ENCODE data around the gene C17orf58.
A peak's percentile ranks its signal among the peaks of the same experiment; 100 is the strongest.
"Not testable (repeated sequence)": the region's sequence is repeated elsewhere in the genome, so short reads cannot be mapped to it uniquely, and the experiment has no call there.

Gene C17orf58

GRCh38 chr17:67974598-67975066 lies 21.6 kb downstream of the C17orf58 start:
- no peak for DNase-seq
- H3K27ac ChIP-seq = no peak overlapping the region
- intact Hi-C loops (cut with DNase I; ENCODE audit: low total_unique reads) = no loop called here
- peaks cover 0 to 14% (median 0%) of the 10 kb centered on the region in 4 donors for H3K4me1 ChIP-seq
- H3K9me3 ChIP-seq = no peaks in the 10 kb centered on the region
- no peaks in the 10 kb centered on the region for H3K27me3 ChIP-seq
- H3K4me3 ChIP-seq = no peak overlapping the region
- H3K36me3 ChIP-seq = peaks cover 12 to 49% (median 16%) of the 10 kb centered on the region in 3 donors
- TF ChIP-seq, protein P1, sequence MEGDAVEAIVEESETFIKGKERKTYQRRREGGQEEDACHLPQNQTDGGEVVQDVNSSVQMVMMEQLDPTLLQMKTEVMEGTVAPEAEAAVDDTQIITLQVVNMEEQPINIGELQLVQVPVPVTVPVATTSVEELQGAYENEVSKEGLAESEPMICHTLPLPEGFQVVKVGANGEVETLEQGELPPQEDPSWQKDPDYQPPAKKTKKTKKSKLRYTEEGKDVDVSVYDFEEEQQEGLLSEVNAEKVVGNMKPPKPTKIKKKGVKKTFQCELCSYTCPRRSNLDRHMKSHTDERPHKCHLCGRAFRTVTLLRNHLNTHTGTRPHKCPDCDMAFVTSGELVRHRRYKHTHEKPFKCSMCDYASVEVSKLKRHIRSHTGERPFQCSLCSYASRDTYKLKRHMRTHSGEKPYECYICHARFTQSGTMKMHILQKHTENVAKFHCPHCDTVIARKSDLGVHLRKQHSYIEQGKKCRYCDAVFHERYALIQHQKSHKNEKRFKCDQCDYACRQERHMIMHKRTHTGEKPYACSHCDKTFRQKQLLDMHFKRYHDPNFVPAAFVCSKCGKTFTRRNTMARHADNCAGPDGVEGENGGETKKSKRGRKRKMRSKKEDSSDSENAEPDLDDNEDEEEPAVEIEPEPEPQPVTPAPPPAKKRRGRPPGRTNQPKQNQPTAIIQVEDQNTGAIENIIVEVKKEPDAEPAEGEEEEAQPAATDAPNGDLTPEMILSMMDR (IDR thresholded peaks at IDR 0.05) = no peak

DNA sequence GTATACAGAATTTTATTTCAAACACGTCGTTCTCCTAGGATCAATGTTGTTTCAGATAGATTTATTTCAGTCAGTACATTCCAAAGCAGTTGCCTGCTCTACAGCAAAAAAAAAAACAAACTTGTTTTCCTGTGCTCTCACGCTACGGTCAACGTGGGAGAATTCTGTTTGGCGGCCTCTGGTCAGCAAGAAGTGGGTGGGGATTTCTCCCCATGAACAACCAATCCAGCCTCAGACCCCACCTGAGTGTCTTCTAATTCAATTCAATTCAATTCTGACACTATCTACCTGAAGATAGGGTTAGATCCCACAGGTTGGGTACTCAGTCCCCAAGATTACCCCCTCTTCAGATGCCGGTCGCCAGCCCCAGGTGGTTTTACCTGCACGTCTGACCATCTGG lies 22.1 kb downstream of the C17orf58 start:
- TF ChIP-seq, protein P1 (IDR thresholded peaks at IDR 0.05) = no peak
- Histone ChIP-seq H3K27me3 (no peaks in the 10 kb centered on the region), H3K4me1 (peaks cover 0 to 12% (median 0%) of the 10 kb centered on the region in 4 donors), H3K27ac (no peak overlapping the region), H3K9me3 (no peaks in the 10 kb centered on the region), H3K36me3 (peaks cover 13 to 47% (median 16%) of the 10 kb centered on the region in 3 donors), H3K4me3 (no peak overlapping the region)
- no peak for DNase-seq
- intact Hi-C loops (cut with DNase I; ENCODE audit: low total_unique reads) = no loop called here

GRCh38 chr17:67970783-67971182 lies 25.5 kb downstream of the C17orf58 start:
- Histone ChIP-seq H3K4me3 (no peak overlapping the region), H3K9me3 (no peaks in the 10 kb centered on the region), H3K36me3 (peaks cover 27 to 51% (median 27%) of the 10 kb centered on the region in 3 donors), H3K27ac (no peak overlapping the region), H3K27me3 (no peaks in the 10 kb centered on the region), H3K4me1 (no peaks in the 10 kb centered on the region)
- DNase-seq = no peak
- intact Hi-C loops (cut with DNase I; ENCODE audit: low total_unique reads) = no loop called here
- TF ChIP-seq, protein P1 (IDR thresholded peaks at IDR 0.05) = no peak

DNA sequence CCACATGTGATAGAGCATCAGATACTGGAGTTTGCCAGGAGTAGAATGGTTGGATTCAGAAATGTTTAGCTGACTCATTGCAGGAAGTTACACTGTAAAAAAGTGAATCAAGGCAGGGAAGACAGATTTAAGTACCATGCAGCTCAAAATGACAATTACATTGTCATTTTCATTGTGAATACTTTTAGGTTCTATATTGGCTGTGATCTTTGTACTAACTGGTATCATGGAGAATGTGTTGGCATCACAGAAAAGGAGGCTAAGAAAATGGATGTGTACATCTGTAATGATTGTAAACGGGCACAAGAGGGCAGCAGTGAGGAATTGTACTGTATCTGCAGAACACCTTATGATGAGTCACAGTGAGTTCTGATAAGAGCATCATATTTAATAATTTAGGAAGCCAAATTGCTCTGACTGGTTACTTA lies 33.1 kb downstream of the C17orf58 start:
- intact Hi-C loops (cut with DNase I; ENCODE audit: low total_unique reads) = not testable (repeated sequence)

DNA sequence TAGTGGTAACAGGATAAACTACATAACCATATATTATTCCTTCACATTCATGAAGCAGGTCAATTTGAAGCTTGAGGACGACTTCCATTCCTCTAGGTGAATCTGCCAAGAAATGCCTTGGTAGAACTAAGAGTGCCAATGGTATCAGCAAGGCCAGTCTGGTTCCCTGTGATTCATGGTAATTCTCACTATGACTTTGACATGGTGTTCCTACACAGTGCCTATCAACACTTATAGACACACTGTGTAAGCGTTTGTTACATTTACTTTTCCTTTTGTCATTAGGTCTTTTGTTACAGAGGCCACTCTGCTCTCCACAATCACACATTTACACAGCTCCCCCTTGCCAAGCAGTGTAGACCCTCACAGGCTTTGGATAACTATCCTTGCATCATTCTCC lies 34.1 kb downstream of the C17orf58 start:
- H3K27me3 ChIP-seq; intact Hi-C loops (cut with DNase I; ENCODE audit: low total_unique reads); H3K4me3 ChIP-seq; H3K4me1 ChIP-seq; H3K9me3 ChIP-seq; H3K27ac ChIP-seq; DNase-seq: not testable (repeated sequence)
- peaks cover 34 to 73% (median 48%) of the 10 kb centered on the region in 3 donors for H3K36me3 ChIP-seq

More for the DNA sequence above, 33.1 kb downstream of the C17orf58 start:
- H3K4me1 ChIP-seq, H3K4me3 ChIP-seq, H3K27me3 ChIP-seq, H3K27ac ChIP-seq, H3K9me3 ChIP-seq: not testable (repeated sequence)
- H3K36me3 ChIP-seq = peaks cover 34 to 70% (median 56%) of the 10 kb centered on the region in 3 donors
- DNase-seq = peak in 1 of 2 donors; percentile 47
- TF ChIP-seq, protein P1 (IDR thresholded peaks at IDR 0.05) = peak; percentile 66 to 68

GRCh38 chr17:67960276-67960675 lies 36.0 kb downstream of the C17orf58 start:
- H3K36me3 ChIP-seq = peaks cover 18 to 57% (median 31%) of the 10 kb centered on the region in 3 donors

DNA sequence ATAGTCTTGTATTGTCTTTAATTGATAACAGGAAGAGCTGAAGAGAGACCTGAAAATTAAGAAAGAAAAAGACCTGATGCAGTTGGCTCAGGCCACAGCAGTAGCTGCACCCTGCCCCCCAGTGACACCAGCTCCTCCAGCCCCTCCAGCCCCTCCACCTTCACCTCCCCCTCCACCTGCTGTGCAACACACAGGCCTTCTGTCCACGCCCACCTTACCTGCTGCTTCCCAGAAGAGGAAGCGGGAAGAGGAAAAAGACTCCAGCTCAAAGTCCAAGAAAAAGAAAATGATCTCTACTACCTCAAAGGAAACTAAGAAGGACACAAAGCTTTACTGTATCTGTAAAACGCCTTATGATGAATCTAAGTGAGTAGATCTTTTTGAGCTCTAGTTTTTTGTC lies 36.8 kb downstream of the C17orf58 start:
- H3K27me3 ChIP-seq = no peaks in the 10 kb centered on the region
- no peak overlapping the region for H3K27ac ChIP-seq
- intact Hi-C loops (cut with DNase I; ENCODE audit: low total_unique reads) = no loop called here
- H3K9me3 ChIP-seq = no peaks in the 10 kb centered on the region
- H3K4me3 ChIP-seq = no peak overlapping the region
- no peak for DNase-seq
- no peaks in the 10 kb centered on the region for H3K4me1 ChIP-seq
- peaks cover 13 to 56% (median 25%) of the 10 kb centered on the region in 3 donors for H3K36me3 ChIP-seq
- TF ChIP-seq, protein P1 (IDR thresholded peaks at IDR 0.05) = no peak

More at GRCh38 chr17:67960276-67960675, 36.0 kb downstream of the C17orf58 start:
- DNase-seq; intact Hi-C loops (cut with DNase I; ENCODE audit: low total_unique reads); H3K27ac ChIP-seq; H3K4me3 ChIP-seq; H3K9me3 ChIP-seq; H3K27me3 ChIP-seq; H3K4me1 ChIP-seq: not testable (repeated sequence)
